GM10248 (cell line): ENCODE data around the gene PSMD5.

ENCODE experiments used
- CTCF ChIA-PET: fragments of 300-600 bp; sonication (Branson Sonifier 250); formaldehyde crosslinking; extraction: SDS; loops from one replicate; lab custom pipeline; 2021; ENCODE audit warnings: antibody characterized with exemption; lab: Yijun Ruan, JAX
- POLR2A ChIA-PET: fragments of 350-650 bp; sonication (Branson Sonifier 250); formaldehyde crosslinking; extraction: SDS; loops from one replicate; lab custom pipeline; 2020; ENCODE audit warnings: antibody characterized with exemption; lab: Yijun Ruan, JAX
- DNase-seq: peaks from one replicate; pipeline ENCODE4 v3.0.0; 2012; ENCODE audit errors: extremely low spot score
- CTCF ChIP-seq: IDR thresholded peaks from 2 replicates; pipeline ENCODE4 v1.5.1; 2012; ENCODE audit warnings: mild to moderate bottlenecking, low read depth; ENCODE audit errors: extremely low read depth, missing control alignments, control extremely low read depth

The PSMD5 gene

GRCh38 chr9:120879446-120879845, 36.7 kb upstream of the PSMD5 start:
- POLR2A ChIA-PET = no interaction called here
- DNase-seq = no peak
- CTCF ChIA-PET = interaction anchor here (0.9 kb wide), 1 partner anchor 11 kb away, joined by 4 read pairs; no protein-coding TSS in a partner anchor
- no peak for TF ChIP-seq CTCF

GRCh38 chr9:120878188-120879130, 35.7 kb upstream of the PSMD5 start:
- ChIA-PET CTCF (interaction anchor here (0.9 kb wide), 1 partner anchor 11 kb away, joined by 3 read pairs; no protein-coding TSS in a partner anchor), POLR2A (interaction anchor here (1.2 to 1.7 kb wide), 2 partner anchors 10 to 18 kb away, joined by 3 to 4 read pairs; no protein-coding TSS in a partner anchor)
- no peak for DNase-seq
- TF ChIP-seq CTCF = no peak

- ChIA-PET CTCF (no interaction called here), POLR2A (interaction anchor here (1.7 kb wide), 1 partner anchor 19 kb away, joined by 4 read pairs; no protein-coding TSS in a partner anchor)
- peak; percentile 39 for TF ChIP-seq CTCF
- peak; percentile 85 for DNase-seq
These were observed 34.7 kb upstream of the PSMD5 start for GRCh38 chr9:120877276-120878034.

GRCh38 chr9:120876842-120877240, 34.1 kb upstream of the PSMD5 start, which contains the start of gene PHF19:
Gene PHF19 (minus strand): TSS chr9:120877188. CDS start chr9:120874741, 2,447 bp downstream.
- no peak for TF ChIP-seq CTCF
- peak; percentile 57 for DNase-seq
- ChIA-PET POLR2A (interaction anchor here (1.7 kb wide), 1 partner anchor 20 kb away, joined by 4 read pairs; no protein-coding TSS in a partner anchor), CTCF (no interaction called here)

- ChIA-PET POLR2A (no interaction called here), CTCF (interaction anchor here (1.7 kb wide), 1 partner anchor 61 kb away, joined by 5 read pairs; no protein-coding TSS in a partner anchor)
- TF ChIP-seq CTCF = no peak
- peak; percentile 95 for DNase-seq
These were observed 33.5 kb upstream of the PSMD5 start for GRCh38 chr9:120875954-120876841.
